ENCODE data around the gene ZNF561. TPM values are rescaled to one million over a fixed set of nuclear protein-coding genes. Genes with fewer than 3 reads are reported as not detected.
"Not testable (repeated sequence)": the region's sequence is repeated elsewhere in the genome, so short reads cannot be mapped to it uniquely, and the experiment has no call there.

Gene ZNF561
- total RNA-seq, 2 donors from 2014 or later: 28.6 to 49.1 TPM

DNA sequence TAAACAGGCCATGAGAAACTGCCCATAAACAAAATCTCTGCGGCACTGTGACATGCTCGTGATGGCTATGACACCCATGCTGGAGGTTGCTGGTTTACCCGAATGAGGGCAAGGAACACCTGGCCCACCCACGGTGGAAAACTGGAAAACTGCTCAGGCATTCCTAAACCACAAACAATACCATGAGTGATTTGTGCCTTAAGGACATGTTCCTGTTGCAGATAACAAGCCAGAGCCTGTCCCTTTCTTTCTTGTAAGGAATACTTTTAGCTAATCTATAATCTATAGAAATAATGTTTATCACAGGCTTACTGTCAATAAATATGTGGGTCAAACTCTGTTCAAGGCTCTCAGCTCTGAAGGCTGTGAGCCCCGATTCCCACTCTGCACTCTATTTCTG, 12.1 kb downstream of the ZNF561 start:
- H3K27ac Mint-ChIP-seq: peak overlapping the region in 1 of 2 donors; percentile 46
- H3K9me3 Mint-ChIP-seq: peaks cover 30 to 32% of the 10 kb centered on the region in 2 donors
- ATAC-seq: no peak
- peaks cover 61 to 69% of the 10 kb centered on the region in 2 donors for H3K36me3 Mint-ChIP-seq
- no peak for DNase-seq (ENCODE audit: low spot score in 2 of 2)

DNA sequence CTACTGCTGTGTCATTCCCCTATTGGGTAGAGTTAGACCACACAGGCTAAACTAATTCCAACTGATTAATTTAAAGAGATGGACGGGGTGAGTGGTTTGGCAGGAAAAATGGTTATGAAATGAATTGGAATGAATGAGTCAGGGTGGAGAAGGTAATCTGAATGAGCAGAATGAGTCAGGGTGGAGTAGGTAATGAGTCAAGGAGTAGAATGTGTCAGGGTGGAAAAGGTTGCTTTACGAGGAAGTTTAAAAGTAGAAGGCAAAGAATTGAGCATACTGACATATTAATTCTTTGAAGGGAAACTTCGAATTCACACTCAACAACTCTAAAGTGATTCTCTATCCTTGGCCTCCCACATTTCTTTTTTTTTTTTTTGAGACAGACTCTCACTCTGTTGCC, 24.0 kb downstream of the ZNF561 start:
- peaks cover 5 to 17% of the 10 kb centered on the region in 2 donors for H3K9me3 Mint-ChIP-seq
- H3K36me3 Mint-ChIP-seq: peaks cover 21 to 38% of the 10 kb centered on the region in 2 donors
- peak overlapping the region; percentile 40 to 48 for H3K27ac Mint-ChIP-seq
- ATAC-seq (peak; percentile 96 to 99), DNase-seq (ENCODE audit: low spot score in 2 of 2) (no peak)

GRCh38 chr19:9586764-9587163, 34.3 kb downstream of the ZNF561 start:
- peak; percentile 65 to 70 for ATAC-seq
- DNase-seq (ENCODE audit: low spot score in 2 of 2): peak; percentile 69 to 75
- peaks cover 15 to 19% of the 10 kb centered on the region in 2 donors for H3K36me3 Mint-ChIP-seq
- H3K9me3 Mint-ChIP-seq: peaks cover 0 to 5% of the 10 kb centered on the region in 2 donors
- peak overlapping the region in 1 of 2 donors; percentile 40 for H3K27ac Mint-ChIP-seq

GRCh38 chr19:9584073-9584833, 36.8 kb downstream of the ZNF561 start, which contains the start of gene ZNF121:
ZNF121 (minus strand) TSS chr19:9584504; CDS start chr19:9568097, 16,407 bp downstream.
- Mint-ChIP-seq H3K9me3 (peaks cover 0 to 19% of the 10 kb centered on the region in 2 donors), H3K36me3 (peaks cover 38 to 41% of the 10 kb centered on the region in 2 donors), H3K27ac (peak within 1 kb of the TSS; percentile 96)
- ATAC-seq (peak; percentile 82 to 89), DNase-seq (ENCODE audit: low spot score in 2 of 2) (peak; percentile 83 to 89)

GRCh38 chr19:9582081-9582725, 38.8 kb downstream of the ZNF561 start:
- DNase-seq (ENCODE audit: low spot score in 2 of 2); ATAC-seq: not testable (repeated sequence)
- Mint-ChIP-seq H3K9me3 (peaks cover 5 to 30% of the 10 kb centered on the region in 2 donors), H3K36me3 (peaks cover 52 to 59% of the 10 kb centered on the region in 2 donors), H3K27ac (peak overlapping the region; percentile 77 to 96)

- Mint-ChIP-seq H3K27ac (peak overlapping the region; percentile 41 to 86), H3K36me3 (peaks cover 66 to 74% of the 10 kb centered on the region in 2 donors), H3K9me3 (peaks cover 13 to 42% of the 10 kb centered on the region in 2 donors)
- ATAC-seq (peak; percentile 53 to 59), DNase-seq (ENCODE audit: low spot score in 2 of 2) (no peak)
These were observed 40.3 kb downstream of the ZNF561 start for GRCh38 chr19:9580728-9581127.

GRCh38 chr19:9570255-9570654, 50.8 kb downstream of the ZNF561 start:
- no peak for DNase-seq (ENCODE audit: low spot score in 2 of 2)
- no peak for ATAC-seq
- Mint-ChIP-seq H3K36me3 (peaks cover 84 to 97% of the 10 kb centered on the region in 2 donors), H3K9me3 (peaks cover 36 to 41% of the 10 kb centered on the region in 2 donors), H3K27ac (no peak overlapping the region)

GRCh38 chr19:9566729-9567128, 54.3 kb downstream of the ZNF561 start:
- Mint-ChIP-seq H3K27ac (no peak overlapping the region), H3K36me3 (peaks cover 81 to 96% of the 10 kb centered on the region in 2 donors), H3K9me3 (peaks cover 32 to 44% of the 10 kb centered on the region in 2 donors)
- DNase-seq (ENCODE audit: low spot score in 2 of 2) (no peak), ATAC-seq (no peak)

- peaks cover 32 to 47% of the 10 kb centered on the region in 2 donors for H3K9me3 Mint-ChIP-seq
- H3K27ac Mint-ChIP-seq: peak overlapping the region in 1 of 2 donors; percentile 30
These were observed 54.9 kb downstream of the ZNF561 start for GRCh38 chr19:9565900-9566705.

More at GRCh38 chr19:9565900-9566705, 54.9 kb downstream of the ZNF561 start:
- H3K36me3 Mint-ChIP-seq: peaks cover 80 to 96% of the 10 kb centered on the region in 2 donors
- ATAC-seq (no peak), DNase-seq (ENCODE audit: low spot score in 2 of 2) (no peak)

Other genes with a start within 250 kb of the ZNF561 start
- gene ZNF266, start 185.7 kb downstream of the ZNF561 start, total RNA-seq: 10 to 100 TPM; 27.7 to 31.9 TPM
- under 1 TPM in 1 of 2 donors, not detected in 1; 0.27 TPM for gene ZNF560, start 122.6 kb downstream of the ZNF561 start, total RNA-seq
- gene ZNF426, start 82.6 kb downstream of the ZNF561 start, total RNA-seq: 10 to 100 TPM; 10.9 to 11.7 TPM
- gene ZNF121, start 36.7 kb downstream of the ZNF561 start, total RNA-seq: 10 to 100 TPM; 68.6 to 87.1 TPM
- gene ZNF562, start 53.9 kb upstream of the ZNF561 start, total RNA-seq: 10 to 100 TPM; 24.2 to 73.4 TPM
- 1 to 10 TPM; 5.2 to 5.8 TPM for gene ZNF846, start 147.5 kb upstream of the ZNF561 start, total RNA-seq
- gene FBXL12, start 197.8 kb upstream of the ZNF561 start, total RNA-seq: 10 to 100 TPM; 30.7 to 36.0 TPM
- 100 to 1,000 TPM; 268 to 366 TPM for gene UBL5, start 206.7 kb upstream of the ZNF561 start, total RNA-seq
- gene PIN1, start 214.1 kb upstream of the ZNF561 start, total RNA-seq: 100 to 1,000 TPM in 1 of 2 donors, 10 to 100 TPM in 1; 75.7 to 100 TPM